HS-5 (cell line): ENCODE results near the gene METTL16.
"Not testable (repeated sequence)": the region's sequence is repeated elsewhere in the genome, so short reads cannot be mapped to it uniquely, and the experiment has no call there.

ENCODE experiments used
- DNase-seq: peaks from one replicate; pipeline ENCODE4 v3.0.0-alpha.2; 2012; ENCODE audit warnings: low read depth

Gene METTL16

GRCh38 chr17:2502871-2503580, 8.7 kb downstream of the METTL16 start:
- DNase-seq, result no peak

- DNase-seq, result no peak
Observed at GRCh38 chr17:2500446-2500845, 11.2 kb downstream of the METTL16 start.

GRCh38 chr17:2489286-2489685, 22.4 kb downstream of the METTL16 start:
- not testable (repeated sequence) for DNase-seq

- no peak for DNase-seq
Observed at GRCh38 chr17:2487306-2487705, 24.4 kb downstream of the METTL16 start.

GRCh38 chr17:2486709-2487108, 25.0 kb downstream of the METTL16 start:
- DNase-seq, result not testable (repeated sequence)

- DNase-seq, result no peak
Observed at GRCh38 chr17:2485970-2486369, 25.7 kb downstream of the METTL16 start.

GRCh38 chr17:2485543-2485942, 26.1 kb downstream of the METTL16 start:
- no peak for DNase-seq

- DNase-seq, result no peak
Observed at GRCh38 chr17:2484876-2485275, 26.8 kb downstream of the METTL16 start.

- no peak for DNase-seq
Observed at GRCh38 chr17:2483084-2483483, 28.6 kb downstream of the METTL16 start.

- DNase-seq, result no peak
Observed at GRCh38 chr17:2482218-2482617, 29.5 kb downstream of the METTL16 start.

- DNase-seq, result no peak
Observed at GRCh38 chr17:2481760-2482159, 29.9 kb downstream of the METTL16 start.

- no peak for DNase-seq
Observed at GRCh38 chr17:2478458-2478857, 33.2 kb downstream of the METTL16 start.

GRCh38 chr17:2475056-2475455, 36.6 kb downstream of the METTL16 start:
- no peak for DNase-seq

- no peak for DNase-seq
Observed at GRCh38 chr17:2474371-2474770, 37.3 kb downstream of the METTL16 start.

- no peak for DNase-seq
Observed at GRCh38 chr17:2468270-2468669, 43.4 kb downstream of the METTL16 start.

- DNase-seq, result no peak
Observed at GRCh38 chr17:2466931-2467330, 44.8 kb downstream of the METTL16 start.

GRCh38 chr17:2462481-2462880, 49.2 kb downstream of the METTL16 start:
- no peak for DNase-seq

GRCh38 chr17:2459917-2460271, 51.8 kb downstream of the METTL16 start:
- no peak for DNase-seq

- no peak for DNase-seq
Observed at GRCh38 chr17:2457913-2458312, 53.8 kb downstream of the METTL16 start.

- DNase-seq, result no peak
Observed at GRCh38 chr17:2456475-2456874, 55.2 kb downstream of the METTL16 start.

GRCh38 chr17:2455956-2456355, 55.7 kb downstream of the METTL16 start:
- no peak for DNase-seq

- no peak for DNase-seq
Observed at GRCh38 chr17:2453866-2454265, 57.8 kb downstream of the METTL16 start.

- no peak for DNase-seq
Observed at GRCh38 chr17:2453325-2453724, 58.4 kb downstream of the METTL16 start.

GRCh38 chr17:2452216-2452750, 59.4 kb downstream of the METTL16 start:
- DNase-seq, result no peak
